PC-3 (cell line): ENCODE measurements around the gene ARFGAP3.

Source experiments
- EZH2 ChIP-seq: fragments of 300-600 bp; sonication (generic); IDR thresholded peaks from one replicate; pipeline ENCODE4 v1.6.1; 2017; ENCODE audit warnings: antibody characterized with exemption, mild to moderate bottlenecking, low read length; ENCODE audit not compliant: unreplicated experiment
- EZH2phosphoT487 ChIP-seq: fragments of 300-600 bp; sonication (generic); IDR thresholded peaks from 2 replicates; pipeline ENCODE4 v1.6.1; 2018; ENCODE audit warnings: mild to moderate bottlenecking, antibody characterized with exemption, low read length, borderline replicate concordance
- TF ChIP-seq, protein P1 (sequence below): fragments of 300-600 bp; sonication (generic); conservative IDR thresholded peaks from 2 replicates; pipeline ENCODE4 v1.5.1; 2017; ENCODE audit warnings: antibody characterized with exemption, low read depth, mild to moderate bottlenecking, low read length

- TF ChIP-seq, protein P1, sequence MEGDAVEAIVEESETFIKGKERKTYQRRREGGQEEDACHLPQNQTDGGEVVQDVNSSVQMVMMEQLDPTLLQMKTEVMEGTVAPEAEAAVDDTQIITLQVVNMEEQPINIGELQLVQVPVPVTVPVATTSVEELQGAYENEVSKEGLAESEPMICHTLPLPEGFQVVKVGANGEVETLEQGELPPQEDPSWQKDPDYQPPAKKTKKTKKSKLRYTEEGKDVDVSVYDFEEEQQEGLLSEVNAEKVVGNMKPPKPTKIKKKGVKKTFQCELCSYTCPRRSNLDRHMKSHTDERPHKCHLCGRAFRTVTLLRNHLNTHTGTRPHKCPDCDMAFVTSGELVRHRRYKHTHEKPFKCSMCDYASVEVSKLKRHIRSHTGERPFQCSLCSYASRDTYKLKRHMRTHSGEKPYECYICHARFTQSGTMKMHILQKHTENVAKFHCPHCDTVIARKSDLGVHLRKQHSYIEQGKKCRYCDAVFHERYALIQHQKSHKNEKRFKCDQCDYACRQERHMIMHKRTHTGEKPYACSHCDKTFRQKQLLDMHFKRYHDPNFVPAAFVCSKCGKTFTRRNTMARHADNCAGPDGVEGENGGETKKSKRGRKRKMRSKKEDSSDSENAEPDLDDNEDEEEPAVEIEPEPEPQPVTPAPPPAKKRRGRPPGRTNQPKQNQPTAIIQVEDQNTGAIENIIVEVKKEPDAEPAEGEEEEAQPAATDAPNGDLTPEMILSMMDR: no peak
- TF ChIP-seq EZH2: no peak
- TF ChIP-seq EZH2phosphoT487: no peak
Measured at GRCh38 chr22:42801252-42802080, 55.6 kb downstream of the ARFGAP3 start.
